ENCODE results near the gene FLRT2. TPM values are rescaled to one million over a fixed set of nuclear protein-coding genes. Genes with fewer than 3 reads are reported as not detected.

The FLRT2 gene
- total RNA-seq, 1 donor from 2014 or later: 139 TPM

DNA sequence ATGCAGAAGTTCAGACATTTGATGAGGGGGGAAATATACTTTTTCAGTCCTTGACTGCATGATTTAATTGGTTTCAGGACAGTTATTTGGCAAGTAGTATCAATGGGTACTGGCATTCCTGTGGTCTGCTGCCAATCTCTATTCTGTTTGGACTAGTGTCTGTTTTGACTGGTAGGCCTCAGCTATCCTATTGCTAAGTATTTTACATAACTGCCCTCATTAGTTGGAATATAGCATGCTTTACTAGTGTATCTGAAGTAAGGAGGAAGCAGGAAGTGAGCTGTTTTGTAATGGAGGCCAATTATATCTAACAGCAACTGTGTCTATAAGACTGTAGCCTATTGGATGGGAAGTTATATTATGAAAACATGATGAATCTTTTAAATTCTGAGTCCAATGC lies 104.3 kb downstream of the FLRT2 start:
- peak in 1 of 2 donors; percentile 9 for DNase-seq (ENCODE audit: low read depth in 2 of 2)

DNA sequence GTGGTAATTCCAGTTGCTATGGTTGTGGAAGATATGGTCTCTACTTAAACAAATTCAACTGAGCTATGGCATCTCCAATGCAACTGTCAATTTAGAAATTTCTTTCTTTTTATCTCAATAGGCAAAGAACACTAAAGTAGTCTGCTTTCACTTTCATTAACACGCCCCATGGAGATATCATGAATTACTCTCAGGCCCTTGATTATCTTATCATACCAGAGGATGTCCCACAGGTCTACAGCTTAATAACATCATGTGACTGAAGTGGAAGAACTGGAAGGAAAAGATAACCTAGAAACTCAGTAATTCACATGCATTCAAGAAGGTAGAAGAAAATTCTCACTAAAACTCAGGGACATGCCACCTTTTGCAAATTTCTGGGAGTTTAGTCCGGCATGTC lies 114.3 kb downstream of the FLRT2 start:
- no peak for DNase-seq (ENCODE audit: low read depth in 2 of 2)

DNA sequence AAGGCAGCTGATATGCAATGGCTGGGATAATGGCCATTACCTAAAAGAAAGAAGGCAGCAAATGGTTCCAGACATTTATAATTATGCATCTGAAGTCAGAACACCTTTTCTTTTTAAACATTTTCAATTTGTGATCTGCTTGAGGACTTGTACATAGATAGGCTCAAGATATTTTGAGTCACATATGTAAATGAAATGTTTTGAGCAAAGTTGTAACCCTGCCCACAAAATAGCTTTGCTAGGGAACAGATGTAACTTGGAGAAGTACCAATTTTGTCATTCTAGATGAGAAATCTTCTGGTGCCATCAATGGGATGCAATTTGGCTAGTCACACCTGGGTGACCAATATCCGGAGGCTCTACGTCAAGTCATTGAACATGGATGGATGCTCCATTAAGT lies 123.1 kb downstream of the FLRT2 start:
- DNase-seq (ENCODE audit: low read depth in 2 of 2): no peak

DNA sequence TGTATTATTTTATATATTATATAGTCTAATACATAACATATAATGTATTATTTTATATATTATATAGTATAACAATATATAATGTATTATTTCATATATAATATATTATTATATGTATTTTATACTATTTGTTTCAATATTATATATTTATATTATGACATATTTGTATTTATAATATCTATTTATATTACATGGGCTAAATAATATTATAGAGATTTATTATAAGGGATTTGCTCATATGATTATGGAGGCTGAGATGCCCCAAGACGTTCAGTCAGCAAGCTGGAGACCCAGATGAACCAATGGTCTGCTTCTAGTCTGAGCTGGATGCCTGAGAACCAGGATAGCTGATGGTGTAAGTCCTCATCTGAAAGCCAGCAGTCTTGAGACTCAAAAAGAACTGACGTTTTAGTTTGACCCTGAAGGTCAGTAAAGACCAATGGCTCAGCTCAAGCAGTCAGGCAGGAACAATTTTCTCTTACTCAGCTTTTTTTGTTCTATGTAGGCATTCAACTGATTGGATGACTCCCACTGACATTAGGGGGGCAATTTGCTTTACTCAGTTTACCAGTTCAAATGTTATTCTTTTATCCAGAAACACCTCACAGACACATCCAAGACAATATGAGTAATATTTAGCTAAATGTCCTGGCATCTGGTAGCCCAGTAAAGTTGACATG lies 130.4 kb downstream of the FLRT2 start:
- DNase-seq (ENCODE audit: low read depth in 2 of 2): no peak

DNA sequence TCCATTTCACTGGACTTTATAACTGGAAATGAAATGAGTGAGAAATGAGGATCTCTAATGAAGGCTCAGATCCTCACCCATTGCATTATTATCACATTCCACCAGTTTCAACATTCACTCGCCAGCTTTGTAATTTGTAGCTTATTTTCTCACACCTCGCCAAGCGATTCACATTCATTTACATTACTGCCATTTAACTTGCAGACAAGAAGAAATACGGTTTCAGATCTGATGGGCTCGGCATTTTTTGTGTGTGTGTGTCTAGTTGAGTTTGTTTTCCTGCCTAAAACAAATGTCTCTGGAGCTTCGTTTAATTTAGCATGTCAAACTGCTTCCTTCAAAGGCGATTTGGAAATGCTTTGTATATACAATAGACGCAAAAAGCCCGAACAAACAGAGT lies 132.2 kb downstream of the FLRT2 start:
- no peak for DNase-seq (ENCODE audit: low read depth in 2 of 2)

DNA sequence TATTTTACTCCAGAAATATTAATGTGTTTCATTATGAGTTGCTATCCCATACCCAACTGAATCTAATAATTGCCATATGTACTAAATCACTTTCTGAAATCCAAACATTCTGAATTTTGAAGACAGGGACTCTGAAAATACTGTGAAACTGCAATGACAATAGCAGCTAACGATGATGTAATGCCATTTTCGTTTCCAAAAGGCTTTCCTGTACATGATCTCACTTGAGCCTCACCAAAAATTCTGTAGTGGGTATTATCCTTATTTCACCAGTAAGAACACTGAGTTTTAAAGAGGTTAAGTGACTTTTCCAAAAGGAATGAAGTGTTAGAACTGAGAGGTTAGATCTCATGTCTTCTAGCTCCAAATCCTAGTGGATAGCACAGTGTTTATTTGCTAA lies 133.3 kb downstream of the FLRT2 start:
- DNase-seq (ENCODE audit: low read depth in 2 of 2): no peak

DNA sequence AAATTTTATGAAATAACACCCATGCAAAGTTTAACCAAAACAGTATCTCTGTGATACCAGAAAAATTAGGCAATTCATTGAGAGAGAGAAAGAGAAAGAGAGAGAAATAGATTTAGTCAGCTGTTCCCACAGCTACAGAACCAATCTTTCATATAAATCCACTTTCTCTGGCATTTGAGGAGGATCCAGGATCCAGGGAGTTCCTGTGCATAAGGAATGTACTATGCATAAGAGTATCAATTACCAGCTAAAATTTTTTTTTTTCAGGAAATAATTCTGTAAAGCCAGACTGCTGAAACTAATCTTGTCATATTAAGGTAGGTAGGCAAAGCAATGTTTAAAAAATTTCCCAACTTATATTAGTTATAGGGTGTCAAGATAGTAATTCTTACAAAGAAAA lies 133.7 kb downstream of the FLRT2 start:
- DNase-seq (ENCODE audit: low read depth in 2 of 2): no peak

DNA sequence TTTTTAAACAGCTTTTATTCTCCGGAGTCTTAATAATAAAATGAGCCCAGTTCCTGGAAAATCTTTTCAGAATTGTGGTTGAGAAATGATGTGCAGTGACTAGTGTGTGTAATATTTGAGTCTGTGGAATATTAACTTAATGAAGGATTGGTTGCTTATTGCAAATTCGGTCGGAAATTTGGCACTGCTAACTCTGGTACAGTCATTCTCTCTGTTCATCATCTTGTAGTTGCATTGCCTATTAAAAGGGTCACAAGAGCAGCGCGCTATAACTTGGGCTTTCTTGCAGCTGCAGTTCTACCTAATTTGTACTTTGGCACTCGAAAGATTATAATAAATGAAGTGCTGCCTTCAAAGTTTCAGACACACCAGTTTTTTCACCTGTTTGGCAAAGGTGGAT lies 146.0 kb downstream of the FLRT2 start:
- no peak for DNase-seq (ENCODE audit: low read depth in 2 of 2)

DNA sequence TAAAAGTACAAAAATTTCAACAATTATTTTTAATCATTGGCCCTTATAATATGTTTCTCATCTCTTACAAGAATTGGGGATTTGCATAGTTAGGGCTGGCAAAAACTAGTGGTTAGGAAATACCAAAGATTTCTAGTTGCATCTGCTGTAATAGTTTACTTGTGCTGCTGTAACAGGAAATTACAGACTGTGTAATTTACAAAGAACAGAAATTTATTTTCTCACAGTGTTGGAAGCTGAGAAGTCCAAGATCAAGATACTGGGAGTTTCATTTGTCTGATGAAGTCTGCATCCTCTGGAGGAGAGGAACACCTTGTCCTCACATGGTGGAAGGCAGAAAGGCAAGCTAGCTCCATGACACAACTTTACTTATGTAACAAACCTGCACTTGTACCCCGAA lies 157.0 kb downstream of the FLRT2 start:
- DNase-seq (ENCODE audit: low read depth in 2 of 2): no peak

DNA sequence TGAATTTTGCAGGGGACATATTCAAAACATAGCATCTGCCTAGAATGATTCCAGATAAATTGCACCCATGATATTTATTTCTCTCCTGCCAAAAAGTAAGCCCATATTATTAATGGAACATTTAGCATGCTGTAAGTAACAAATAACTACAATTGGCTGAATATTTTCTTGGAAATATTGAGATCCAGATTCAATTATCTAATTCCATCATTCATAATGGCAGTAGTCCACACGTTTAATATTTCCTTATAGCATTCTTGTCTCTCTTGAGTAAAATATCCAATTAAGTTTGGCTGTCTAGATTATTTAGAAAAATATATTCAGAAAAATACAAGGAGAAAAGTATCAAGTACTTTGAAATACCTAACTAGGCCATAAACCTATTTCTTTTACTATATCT lies 157.5 kb downstream of the FLRT2 start:
- DNase-seq (ENCODE audit: low read depth in 2 of 2): no peak

DNA sequence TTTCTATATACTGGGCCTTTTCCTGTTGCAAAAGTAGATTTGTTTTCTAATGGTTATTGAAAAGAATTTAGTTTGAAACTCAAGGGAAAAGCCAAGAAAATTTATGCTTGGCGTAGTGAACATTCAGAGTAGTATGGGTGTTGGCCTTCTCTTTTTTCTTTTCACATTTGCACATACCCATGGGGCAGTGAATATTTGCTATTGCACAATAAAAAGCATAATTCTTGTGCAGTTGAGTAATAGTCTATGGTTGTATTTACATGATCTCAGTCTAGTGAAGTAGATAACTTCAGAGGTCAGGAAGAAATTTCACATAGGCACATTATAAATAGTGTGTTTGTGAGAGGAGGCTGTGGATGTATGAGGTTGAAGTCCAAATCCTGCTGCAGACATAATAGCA lies 158.1 kb downstream of the FLRT2 start:
- DNase-seq (ENCODE audit: low read depth in 2 of 2): no peak

DNA sequence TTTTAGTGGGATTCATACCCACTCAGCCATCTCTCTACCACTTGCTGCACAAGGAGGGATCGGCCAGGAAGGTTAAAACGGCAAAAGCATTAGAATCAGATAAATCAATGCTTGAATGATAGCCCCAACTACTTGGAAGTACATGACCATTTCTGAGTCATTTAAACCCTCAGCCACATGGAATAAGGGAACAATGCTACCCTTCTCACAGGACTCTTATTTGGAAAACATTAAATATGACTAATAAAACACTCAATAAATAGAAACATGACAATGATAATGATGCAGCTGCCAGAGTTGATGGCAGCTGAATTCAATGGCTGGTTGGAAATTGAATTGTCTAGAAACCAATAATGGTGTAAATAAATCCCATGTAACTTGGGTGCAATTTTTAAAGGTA lies 165.4 kb downstream of the FLRT2 start:
- no peak for DNase-seq (ENCODE audit: low read depth in 2 of 2)

DNA sequence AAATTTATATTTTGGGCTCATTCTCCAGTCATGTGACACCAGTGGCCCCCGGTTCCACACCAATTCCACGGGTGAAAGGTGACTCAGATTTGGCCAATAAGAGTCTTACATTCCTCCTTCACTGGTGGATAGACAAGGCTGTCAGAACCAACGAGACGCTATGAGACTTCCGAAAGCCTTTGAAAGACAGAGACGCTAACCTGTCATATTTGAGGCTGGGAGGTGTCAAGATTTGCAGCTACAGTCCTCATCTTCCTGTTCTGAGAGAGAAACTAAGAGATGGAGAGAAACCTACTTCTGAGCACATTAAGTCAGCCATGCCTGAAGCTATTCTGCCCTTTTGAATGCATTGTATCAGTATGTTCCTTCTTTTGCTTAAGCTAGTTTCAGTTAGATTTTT lies 171.2 kb downstream of the FLRT2 start:
- DNase-seq (ENCODE audit: low read depth in 2 of 2): no peak

DNA sequence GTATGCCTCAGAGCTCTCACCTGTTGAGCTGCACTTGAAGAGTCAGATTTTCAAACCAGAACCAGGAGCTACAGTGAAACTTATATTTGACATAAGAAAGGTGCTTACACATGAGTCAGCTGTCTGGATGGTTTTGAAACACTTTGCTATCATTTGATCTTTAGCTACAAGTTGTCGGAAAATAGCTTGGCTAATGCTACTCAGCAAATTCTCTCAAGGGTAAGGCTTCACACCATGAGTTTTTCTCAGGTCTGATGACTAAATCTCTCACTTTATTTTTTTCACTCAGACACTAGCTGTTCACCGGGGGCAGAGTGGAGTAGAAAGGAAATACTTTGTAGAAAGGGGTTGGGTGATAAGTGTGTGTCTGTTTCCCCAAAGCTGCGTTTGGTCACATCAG lies 171.8 kb downstream of the FLRT2 start:
- DNase-seq (ENCODE audit: low read depth in 2 of 2): no peak

DNA sequence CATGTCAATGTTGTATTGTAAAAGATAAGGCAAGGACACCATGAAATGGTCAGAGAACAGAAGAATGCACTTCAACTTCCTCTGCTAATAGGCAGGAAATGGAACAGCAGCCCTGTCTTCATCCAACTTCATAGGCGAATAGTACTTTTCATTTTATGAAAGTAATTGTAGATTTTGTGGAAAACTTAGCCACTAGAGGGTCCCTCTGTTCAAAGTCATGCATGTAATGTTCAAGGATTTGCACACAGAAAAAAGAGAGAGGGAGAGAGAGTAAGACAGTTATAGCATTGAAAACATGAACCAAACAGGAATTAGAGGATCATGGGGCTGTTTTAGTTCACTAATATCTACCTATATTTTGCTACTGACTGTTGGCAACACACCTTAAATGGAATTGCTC lies 172.2 kb downstream of the FLRT2 start:
- DNase-seq (ENCODE audit: low read depth in 2 of 2): no peak

DNA sequence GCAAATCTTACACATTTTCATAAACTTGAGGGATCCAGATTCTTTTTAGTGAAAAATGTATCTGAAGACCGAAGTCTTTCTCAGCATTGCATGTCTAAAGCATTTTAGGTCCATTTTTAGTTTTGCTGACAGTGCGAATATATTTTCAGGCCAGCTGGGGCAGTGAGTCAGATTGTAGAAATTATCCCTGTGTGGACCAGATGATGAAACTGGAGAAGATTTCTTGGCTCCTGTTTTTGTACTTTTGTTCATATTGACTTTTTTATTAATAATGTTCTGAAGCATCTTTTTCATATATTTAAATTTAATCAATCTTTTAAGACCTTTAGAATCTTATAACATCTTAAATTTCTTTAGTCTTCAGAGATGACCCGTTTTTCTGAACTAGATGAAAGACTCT lies 173.1 kb downstream of the FLRT2 start:
- DNase-seq (ENCODE audit: low read depth in 2 of 2): no peak
